Measurements from ENCODE around the gene TAS1R1.
"Not testable (repeated sequence)": the region's sequence is repeated elsewhere in the genome, so short reads cannot be mapped to it uniquely, and the experiment has no call there.

Gene TAS1R1

DNA sequence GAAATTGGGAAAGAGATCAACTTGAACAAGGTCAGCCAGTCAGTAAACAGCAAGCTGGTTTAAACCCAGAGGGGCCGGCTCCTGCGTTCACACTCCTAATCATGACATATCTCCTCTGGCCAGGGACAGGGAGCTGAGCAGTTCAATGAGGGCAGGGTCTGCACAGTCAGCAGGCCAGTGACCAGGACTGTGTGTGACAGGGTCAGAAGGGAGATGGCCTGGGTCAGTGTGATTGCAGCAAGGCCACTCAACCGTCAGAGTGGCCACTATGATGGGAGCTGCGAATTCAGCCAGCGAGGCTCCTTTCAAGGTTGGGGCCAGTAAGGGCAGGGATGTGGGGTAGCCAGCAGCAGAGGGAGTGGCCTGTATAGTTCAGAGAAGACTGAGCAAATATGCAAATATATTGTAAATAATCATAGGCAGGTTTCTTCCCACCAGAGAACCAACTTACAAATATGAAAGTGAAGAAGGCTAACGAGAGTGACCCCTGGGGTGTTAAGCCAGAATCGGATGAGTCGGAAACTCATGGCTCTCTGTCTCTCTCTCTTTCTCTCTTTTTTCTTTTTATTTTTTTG lies 20.8 kb upstream of the TAS1R1 start:
- no peak overlapping the region for H3K4me3 ChIP-seq
- in situ Hi-C loops (cut with MboI; ENCODE audit: low sequenced_read_pairs) = no loop called here
- H3K27me3 ChIP-seq (ENCODE audit: low read depth) = no peaks in the 10 kb centered on the region
- peaks cover 7% of the 10 kb centered on the region for H3K4me1 ChIP-seq
- DNase-seq (ENCODE audit: low spot score in 2 of 2) = no peak
- peaks cover 72% of the 10 kb centered on the region for H3K36me3 ChIP-seq (replicated peaks)
- no peaks in the 10 kb centered on the region for H3K9me3 ChIP-seq

DNA sequence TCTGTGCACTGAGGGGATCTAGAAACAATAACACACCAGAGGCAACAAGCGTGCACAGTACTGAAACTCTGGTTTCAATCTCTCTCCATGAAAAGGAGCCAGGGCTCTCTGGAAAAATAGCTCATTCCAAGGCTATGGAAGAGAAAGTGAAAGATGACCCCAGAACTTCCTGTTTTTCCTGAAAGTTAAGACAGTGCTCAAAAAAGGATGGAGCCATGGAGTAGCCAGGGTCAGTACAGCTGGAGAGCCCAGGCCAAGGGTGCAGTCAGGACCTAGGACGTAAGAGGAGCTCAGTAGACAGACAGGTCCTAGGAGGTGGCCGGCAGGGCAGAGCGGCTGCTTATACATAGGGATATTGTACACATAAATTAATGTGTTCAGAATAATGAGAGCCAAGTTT lies 19.9 kb upstream of the TAS1R1 start:
- no peaks in the 10 kb centered on the region for H3K27me3 ChIP-seq (ENCODE audit: low read depth)
- no peak for DNase-seq (ENCODE audit: low spot score in 2 of 2)
- in situ Hi-C loops (cut with MboI; ENCODE audit: low sequenced_read_pairs) = no loop called here
- peaks cover 14% of the 10 kb centered on the region for H3K4me1 ChIP-seq
- H3K9me3 ChIP-seq = no peaks in the 10 kb centered on the region
- H3K4me3 ChIP-seq = no peak overlapping the region
- peaks cover 65% of the 10 kb centered on the region for H3K36me3 ChIP-seq (replicated peaks)

DNA sequence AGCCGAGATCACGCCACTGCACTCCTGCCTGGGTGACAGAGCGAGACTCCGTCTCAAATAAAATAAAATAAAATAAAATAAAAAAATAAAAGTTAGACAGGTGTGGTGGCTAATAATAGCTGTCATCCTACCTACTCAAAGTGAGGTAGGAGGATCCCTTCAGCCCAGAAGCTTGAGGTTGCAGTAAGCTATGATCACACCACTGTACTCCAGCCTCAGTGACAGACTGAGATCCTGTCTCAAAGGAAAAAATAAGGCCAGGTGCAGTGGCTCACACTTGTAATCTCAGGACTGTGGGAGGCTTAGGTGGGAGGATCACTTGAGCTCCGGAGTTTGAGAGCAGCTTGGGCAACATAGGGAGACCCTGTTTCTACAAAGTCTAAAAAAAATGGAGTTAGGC lies 18.8 kb upstream of the TAS1R1 start:
- Histone ChIP-seq H3K36me3 (replicated peaks) (peaks cover 57% of the 10 kb centered on the region), H3K27me3 (ENCODE audit: low read depth) (no peaks in the 10 kb centered on the region), H3K4me1 (peaks cover 18% of the 10 kb centered on the region), H3K4me3 (no peak overlapping the region), H3K9me3 (no peaks in the 10 kb centered on the region)
- no peak for DNase-seq (ENCODE audit: low spot score in 2 of 2)
- in situ Hi-C loops (cut with MboI; ENCODE audit: low sequenced_read_pairs) = no loop called here

DNA sequence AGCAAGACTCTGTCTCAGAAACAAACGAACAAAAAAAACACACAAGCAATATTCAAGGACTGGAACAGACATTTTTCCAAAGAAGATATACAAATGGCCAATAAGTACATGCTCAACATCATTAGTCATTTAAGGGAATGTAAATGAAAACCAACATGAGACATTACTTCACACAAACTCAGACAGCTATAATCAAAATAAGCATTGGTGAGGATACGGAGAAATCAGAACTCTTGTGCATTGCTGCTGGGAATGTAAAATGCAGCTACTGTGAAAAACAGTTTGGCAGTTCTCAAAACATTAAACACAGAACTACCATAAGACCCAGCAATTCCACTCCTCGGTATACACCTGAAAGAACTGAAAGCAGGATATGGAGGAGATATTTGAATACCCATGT lies 16.2 kb upstream of the TAS1R1 start:
- H3K9me3 ChIP-seq = no peaks in the 10 kb centered on the region
- H3K4me3 ChIP-seq = no peak overlapping the region
- in situ Hi-C loops (cut with MboI; ENCODE audit: low sequenced_read_pairs) = no loop called here
- no peaks in the 10 kb centered on the region for H3K27me3 ChIP-seq (ENCODE audit: low read depth)
- peaks cover 49% of the 10 kb centered on the region for H3K36me3 ChIP-seq (replicated peaks)
- H3K4me1 ChIP-seq = peaks cover 18% of the 10 kb centered on the region
- no peak for DNase-seq (ENCODE audit: low spot score in 2 of 2)

DNA sequence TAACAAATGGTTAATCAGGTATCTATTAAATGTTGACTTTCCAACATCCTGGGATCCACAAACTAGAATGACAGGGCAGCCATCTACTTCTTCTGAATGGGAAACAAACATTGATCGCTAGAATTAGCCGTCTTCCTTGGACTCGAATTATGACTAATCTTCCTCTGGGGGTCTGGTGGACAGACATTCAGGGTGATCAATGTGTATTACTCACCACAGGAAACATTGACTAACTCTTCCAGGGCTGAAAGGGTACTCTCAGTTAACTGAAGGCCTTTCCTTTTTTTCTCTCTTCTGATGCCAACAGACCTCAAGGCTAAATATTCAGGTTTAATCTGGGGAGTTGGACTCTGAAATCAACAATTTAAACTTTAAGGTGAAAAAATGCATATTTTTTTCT lies 10.3 kb upstream of the TAS1R1 start:
- in situ Hi-C loops (cut with MboI; ENCODE audit: low sequenced_read_pairs) = no loop called here
- peaks cover 69% of the 10 kb centered on the region for H3K36me3 ChIP-seq (replicated peaks)
- DNase-seq (ENCODE audit: low spot score in 2 of 2) = no peak
- no peaks in the 10 kb centered on the region for H3K9me3 ChIP-seq
- no peak overlapping the region for H3K4me3 ChIP-seq
- H3K27me3 ChIP-seq (ENCODE audit: low read depth) = no peaks in the 10 kb centered on the region
- H3K4me1 ChIP-seq = peaks cover 6% of the 10 kb centered on the region

DNA sequence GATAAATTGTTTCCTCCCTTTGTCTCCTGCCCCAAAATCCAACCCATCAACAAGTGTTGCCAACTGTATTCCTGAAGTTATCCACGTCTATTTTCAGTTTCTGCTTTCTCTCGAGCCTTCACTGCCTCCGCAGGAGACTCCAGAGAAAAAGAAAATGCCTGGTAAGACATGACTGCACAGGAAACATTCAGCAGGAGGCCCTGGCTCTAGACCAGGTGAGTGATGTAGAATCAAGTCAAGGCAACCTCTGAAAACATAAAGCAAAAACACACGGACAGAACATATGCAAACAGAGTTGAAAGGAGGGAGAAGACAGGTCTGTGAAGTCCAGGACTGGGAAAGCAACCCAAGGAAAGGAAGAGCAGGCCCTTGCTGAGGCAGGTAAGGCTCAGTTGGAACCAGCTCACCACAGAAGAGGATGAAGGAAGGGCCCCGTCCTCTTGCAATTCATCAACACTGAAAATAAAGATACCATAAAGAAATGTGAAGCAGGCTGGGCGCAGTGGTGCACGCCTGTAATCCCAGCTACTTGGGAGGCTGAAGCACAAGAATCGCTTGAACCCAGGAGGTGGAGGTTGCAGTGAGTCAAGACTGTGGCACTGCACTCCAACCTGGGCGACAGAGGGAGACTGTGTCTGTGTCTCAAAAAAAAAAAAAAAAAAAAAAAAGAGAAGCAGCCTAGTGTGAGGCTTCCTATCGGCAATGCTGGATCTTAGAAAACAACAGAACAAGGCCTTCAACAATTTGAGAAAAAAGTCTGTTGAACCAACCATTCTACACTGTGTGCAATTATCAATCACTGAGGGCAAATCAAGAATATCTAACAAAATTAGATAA lies 9.6 kb upstream of the TAS1R1 start:
- no peak overlapping the region for H3K4me3 ChIP-seq

DNA sequence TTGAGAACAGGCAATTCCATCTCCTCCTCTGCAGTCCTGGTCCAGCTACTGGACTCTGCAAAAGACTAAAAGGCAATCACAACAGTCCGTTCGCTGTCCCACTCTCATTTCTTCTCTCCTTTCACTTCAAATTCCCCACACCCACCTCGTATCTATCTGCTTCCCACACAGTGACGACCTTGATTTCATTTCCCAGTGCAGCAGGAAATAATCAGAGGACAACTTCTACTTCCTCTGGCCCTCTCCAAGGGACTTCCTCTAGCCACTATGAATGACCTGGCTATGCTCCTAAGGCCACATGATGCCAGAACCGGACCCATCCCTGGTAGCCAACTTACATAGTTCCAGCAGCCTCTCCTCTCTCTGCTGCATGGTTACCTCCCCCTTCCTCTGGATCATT lies 8.8 kb upstream of the TAS1R1 start:
- Histone ChIP-seq H3K9me3 (no peaks in the 10 kb centered on the region), H3K27me3 (ENCODE audit: low read depth) (no peaks in the 10 kb centered on the region), H3K36me3 (replicated peaks) (peaks cover 77% of the 10 kb centered on the region), H3K4me3 (no peak overlapping the region), H3K4me1 (no peaks in the 10 kb centered on the region)
- in situ Hi-C loops (cut with MboI; ENCODE audit: low sequenced_read_pairs) = no loop called here
- no peak for DNase-seq (ENCODE audit: low spot score in 2 of 2)

More for the DNA sequence above, 9.6 kb upstream of the TAS1R1 start:
- in situ Hi-C loops (cut with MboI; ENCODE audit: low sequenced_read_pairs) = no loop called here
- Histone ChIP-seq H3K36me3 (replicated peaks) (peaks cover 75% of the 10 kb centered on the region), H3K4me1 (peaks cover under 1% of the 10 kb centered on the region), H3K27me3 (ENCODE audit: low read depth) (no peaks in the 10 kb centered on the region), H3K9me3 (no peaks in the 10 kb centered on the region)
- DNase-seq (ENCODE audit: low spot score in 2 of 2) = no peak

DNA sequence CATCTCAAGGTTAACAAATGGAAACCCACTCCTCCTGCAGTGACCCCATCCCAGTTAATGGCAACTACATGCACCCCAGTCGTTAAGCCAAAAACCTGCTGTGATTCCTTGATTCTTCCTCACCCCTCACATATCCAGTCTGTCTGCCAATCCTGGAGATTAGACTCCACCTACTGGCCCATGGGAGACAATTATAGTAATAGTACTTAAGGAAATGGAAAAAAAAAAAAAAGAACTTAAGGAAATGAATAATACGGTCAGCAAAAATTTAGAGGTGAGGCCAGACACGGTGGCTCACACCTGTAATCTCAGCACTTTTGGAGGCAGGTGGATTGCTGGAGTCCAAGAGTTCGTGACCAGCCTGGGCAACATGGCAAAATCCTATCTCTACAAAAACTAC lies 7.8 kb upstream of the TAS1R1 start:
- Histone ChIP-seq H3K9me3 (no peaks in the 10 kb centered on the region), H3K36me3 (replicated peaks) (peaks cover 74% of the 10 kb centered on the region), H3K4me1 (no peaks in the 10 kb centered on the region), H3K4me3 (no peak overlapping the region), H3K27me3 (ENCODE audit: low read depth) (no peaks in the 10 kb centered on the region)
- in situ Hi-C loops (cut with MboI; ENCODE audit: low sequenced_read_pairs) = no loop called here
- DNase-seq (ENCODE audit: low spot score in 2 of 2) = no peak

DNA sequence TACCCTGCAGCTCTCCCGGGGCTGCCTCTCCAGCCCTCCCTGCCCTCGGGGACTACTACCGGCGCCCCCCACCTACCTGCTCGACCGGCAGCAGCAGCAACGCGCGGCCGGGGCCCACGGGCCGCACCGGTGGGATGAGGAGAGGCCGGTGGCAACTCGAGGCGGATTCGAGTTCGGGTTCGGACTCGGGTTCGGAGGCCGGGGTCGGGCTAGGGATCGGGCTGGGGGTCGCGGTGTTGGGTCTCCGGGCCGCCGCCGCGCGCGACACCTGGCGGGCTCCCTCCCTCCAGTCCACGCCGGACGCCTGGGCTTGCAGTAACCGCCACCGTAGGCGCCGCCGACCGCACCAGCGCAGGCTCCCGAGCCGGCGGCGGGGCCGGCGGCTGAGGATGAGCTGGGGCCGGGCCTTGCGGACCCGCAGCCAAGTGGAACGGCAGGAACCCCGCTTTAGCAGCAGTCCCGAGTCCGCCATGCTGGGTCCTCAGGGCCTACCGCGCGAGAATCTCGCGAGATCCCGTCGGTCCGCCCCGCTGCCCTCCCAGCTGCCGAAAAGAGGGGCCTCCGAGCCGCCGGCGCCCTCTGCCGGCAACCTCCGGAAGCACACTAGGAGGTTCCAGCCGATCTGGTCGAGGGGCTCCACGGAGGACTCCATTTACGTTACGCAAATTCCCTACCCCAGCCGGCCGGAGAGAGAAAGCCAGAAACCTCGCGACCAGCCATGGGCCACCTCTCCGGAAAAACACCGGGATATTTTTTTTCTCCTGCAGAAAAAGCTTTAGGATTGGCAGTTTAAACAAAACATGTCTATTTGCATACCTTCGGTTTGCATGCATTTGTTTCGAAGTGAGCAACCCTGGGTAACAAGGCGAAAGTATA lies 838 bp upstream of the TAS1R1 start, which contains the start of gene NOL9:
Gene NOL9, minus strand, starts transcription at position 483 of the 876 bp plus-strand sequence. Its CDS starts 11 bp downstream, at position 472.
- Histone ChIP-seq H3K9me3 (no peaks in the 10 kb centered on the region), H3K27me3 (ENCODE audit: low read depth) (no peaks in the 10 kb centered on the region), H3K4me1 (peaks cover 4% of the 10 kb centered on the region; the same call in 1 of the 2 replicates), H3K36me3 (replicated peaks) (peaks cover 26% of the 10 kb centered on the region), H3K4me3 (peak within 1 kb of the TSS; percentile 98)
- peak; percentile 88 to 96 for DNase-seq (ENCODE audit: low spot score in 2 of 2)
- in situ Hi-C loops (cut with MboI; ENCODE audit: low sequenced_read_pairs) = no loop called here

DNA sequence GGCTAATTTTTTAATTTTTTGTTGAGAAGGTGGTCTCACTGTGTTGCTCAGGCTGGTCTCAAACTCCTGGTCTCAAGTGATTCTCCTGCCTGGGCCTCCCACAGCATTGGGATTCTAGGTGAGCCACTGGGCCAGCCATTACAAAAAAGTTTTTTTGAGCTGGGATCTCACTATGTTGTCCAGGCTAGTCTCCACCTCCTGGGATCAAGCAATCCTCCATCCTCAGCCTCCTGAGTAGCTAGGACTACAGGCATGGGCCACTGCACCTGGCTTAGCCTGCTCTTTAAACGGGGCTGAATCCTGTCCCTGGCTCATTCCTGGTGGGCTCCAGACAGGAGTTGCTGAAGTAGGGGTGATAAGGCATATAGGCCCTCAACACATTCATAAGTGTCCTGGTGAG lies 2.5 kb downstream of the TAS1R1 start:
- in situ Hi-C loops (cut with MboI; ENCODE audit: low sequenced_read_pairs) = no loop called here
- Histone ChIP-seq H3K4me1 (peaks cover 4% of the 10 kb centered on the region; the same call in 1 of the 2 replicates), H3K4me3 (no peak overlapping the region), H3K36me3 (replicated peaks) (peaks cover 6% of the 10 kb centered on the region; the same call in 1 of the 2 replicates), H3K27me3 (ENCODE audit: low read depth) (no peaks in the 10 kb centered on the region), H3K9me3 (no peaks in the 10 kb centered on the region)
- no peak for DNase-seq (ENCODE audit: low spot score in 2 of 2)

DNA sequence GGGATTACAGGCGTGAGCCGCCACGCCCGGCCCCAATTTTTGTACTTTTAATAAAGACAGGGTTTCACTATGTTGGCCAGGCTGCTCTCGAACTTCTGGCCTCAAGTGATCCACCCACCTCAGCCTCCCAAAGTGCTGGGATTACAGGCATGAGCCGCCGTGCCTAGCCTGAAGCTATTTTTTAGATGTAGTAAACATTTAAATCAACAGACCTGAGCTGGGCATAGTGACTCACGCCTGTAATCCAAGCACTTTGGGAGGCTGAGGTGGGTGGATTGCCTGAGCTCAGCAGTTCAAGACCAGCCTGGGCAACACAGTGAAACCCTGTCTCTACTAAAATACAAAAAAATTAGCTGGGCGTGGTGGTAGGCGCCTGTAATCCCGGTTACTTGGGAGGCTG lies 4.1 kb downstream of the TAS1R1 start:
- H3K4me3 ChIP-seq; H3K9me3 ChIP-seq; H3K27me3 ChIP-seq (ENCODE audit: low read depth); H3K36me3 ChIP-seq (replicated peaks); H3K4me1 ChIP-seq; DNase-seq (ENCODE audit: low spot score in 2 of 2); in situ Hi-C loops (cut with MboI; ENCODE audit: low sequenced_read_pairs): not testable (repeated sequence)

DNA sequence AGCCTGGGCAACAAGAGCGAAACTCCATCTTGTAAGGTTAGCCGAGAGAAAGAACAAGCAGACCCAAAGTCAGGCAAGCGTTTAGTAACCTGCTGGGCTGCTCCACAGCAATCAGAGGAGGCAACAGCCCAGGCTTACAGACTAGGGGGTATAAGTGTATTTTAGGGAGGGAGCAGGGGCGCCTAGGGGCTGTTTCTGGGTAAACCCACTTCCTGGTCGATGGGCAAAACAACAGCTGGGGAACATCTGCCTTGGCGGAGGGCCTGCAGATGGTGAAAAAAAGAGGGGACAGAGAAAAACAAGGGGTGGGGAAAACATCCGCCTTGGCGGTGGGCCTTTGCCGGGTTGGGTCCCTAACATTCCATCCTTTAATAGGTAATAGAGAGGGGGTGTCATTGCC lies 5.2 kb downstream of the TAS1R1 start:
- Histone ChIP-seq H3K27me3 (ENCODE audit: low read depth) (peaks cover 10% of the 10 kb centered on the region; the same call in 1 of the 2 replicates), H3K4me3 (no peak overlapping the region), H3K36me3 (replicated peaks) (no peaks in the 10 kb centered on the region), H3K9me3 (no peaks in the 10 kb centered on the region), H3K4me1 (no peaks in the 10 kb centered on the region)
- in situ Hi-C loops (cut with MboI; ENCODE audit: low sequenced_read_pairs) = no loop called here
- no peak for DNase-seq (ENCODE audit: low spot score in 2 of 2)

DNA sequence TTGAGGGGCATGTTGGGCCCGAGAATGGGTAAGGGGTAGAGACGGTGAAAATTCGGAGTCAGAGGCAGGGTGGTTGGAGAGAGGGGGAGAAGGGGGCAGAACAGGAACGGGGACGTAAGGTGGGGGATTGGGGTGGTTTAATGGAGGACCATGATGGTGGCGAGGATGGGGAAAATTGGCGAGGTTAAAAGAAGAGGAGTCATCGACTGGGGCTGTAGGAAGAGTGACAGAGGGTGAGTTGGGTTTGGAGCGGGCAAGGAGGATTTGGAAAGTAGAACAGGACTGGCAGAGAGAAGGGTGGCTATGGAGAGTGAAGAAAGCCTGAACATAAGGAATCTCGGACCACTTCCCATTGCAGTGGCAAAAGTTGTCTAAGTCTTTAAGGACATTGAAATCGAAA lies 13.9 kb downstream of the TAS1R1 start:
- Histone ChIP-seq H3K27me3 (ENCODE audit: low read depth) (peaks cover 32% of the 10 kb centered on the region), H3K9me3 (no peaks in the 10 kb centered on the region), H3K4me1 (no peaks in the 10 kb centered on the region), H3K4me3 (no peak overlapping the region), H3K36me3 (replicated peaks) (no peaks in the 10 kb centered on the region)
- DNase-seq (ENCODE audit: low spot score in 2 of 2) = no peak
- in situ Hi-C loops (cut with MboI; ENCODE audit: low sequenced_read_pairs) = no loop called here

DNA sequence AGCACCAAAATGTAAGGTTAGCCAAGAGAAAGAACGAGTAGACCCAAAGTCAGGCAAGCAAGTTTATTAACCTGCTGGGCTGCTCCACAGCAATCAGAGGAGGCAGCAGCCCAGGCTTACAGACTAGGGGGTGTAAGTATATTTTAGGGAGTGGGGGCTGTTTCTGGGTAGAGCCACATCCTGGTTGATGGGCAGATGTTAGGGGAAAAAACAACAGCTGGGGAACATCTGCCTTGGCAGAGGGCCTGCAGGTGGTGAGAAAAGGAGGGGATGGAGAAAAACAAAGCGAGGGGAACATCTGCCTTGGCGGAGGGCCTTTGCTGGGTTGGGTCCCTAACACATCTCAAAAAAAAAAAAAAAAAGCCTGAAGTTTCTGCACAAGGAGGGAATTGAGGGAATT lies 15.0 kb downstream of the TAS1R1 start:
- Histone ChIP-seq H3K4me1 (no peaks in the 10 kb centered on the region), H3K27me3 (ENCODE audit: low read depth) (peaks cover 27% of the 10 kb centered on the region), H3K36me3 (replicated peaks) (no peaks in the 10 kb centered on the region), H3K9me3 (no peaks in the 10 kb centered on the region), H3K4me3 (no peak overlapping the region)
- DNase-seq (ENCODE audit: low spot score in 2 of 2) = no peak
- in situ Hi-C loops (cut with MboI; ENCODE audit: low sequenced_read_pairs) = no loop called here
